GM18867 (cell line): ENCODE data around the gene PDCD1.
A peak's percentile ranks its signal among the peaks of the same experiment; 100 is the strongest.
"Not testable (repeated sequence)": the region's sequence is repeated elsewhere in the genome, so short reads cannot be mapped to it uniquely, and the experiment has no call there.

Experiments used
- ATAC-seq: cut with Tn5 transposase; IDR thresholded peaks from one replicate; pipeline ENCODE4 v1.9.1; 2021; ENCODE audit warnings: mild to moderate bottlenecking, moderate library complexity; ENCODE audit not compliant: unreplicated experiment

The PDCD1 gene

DNA sequence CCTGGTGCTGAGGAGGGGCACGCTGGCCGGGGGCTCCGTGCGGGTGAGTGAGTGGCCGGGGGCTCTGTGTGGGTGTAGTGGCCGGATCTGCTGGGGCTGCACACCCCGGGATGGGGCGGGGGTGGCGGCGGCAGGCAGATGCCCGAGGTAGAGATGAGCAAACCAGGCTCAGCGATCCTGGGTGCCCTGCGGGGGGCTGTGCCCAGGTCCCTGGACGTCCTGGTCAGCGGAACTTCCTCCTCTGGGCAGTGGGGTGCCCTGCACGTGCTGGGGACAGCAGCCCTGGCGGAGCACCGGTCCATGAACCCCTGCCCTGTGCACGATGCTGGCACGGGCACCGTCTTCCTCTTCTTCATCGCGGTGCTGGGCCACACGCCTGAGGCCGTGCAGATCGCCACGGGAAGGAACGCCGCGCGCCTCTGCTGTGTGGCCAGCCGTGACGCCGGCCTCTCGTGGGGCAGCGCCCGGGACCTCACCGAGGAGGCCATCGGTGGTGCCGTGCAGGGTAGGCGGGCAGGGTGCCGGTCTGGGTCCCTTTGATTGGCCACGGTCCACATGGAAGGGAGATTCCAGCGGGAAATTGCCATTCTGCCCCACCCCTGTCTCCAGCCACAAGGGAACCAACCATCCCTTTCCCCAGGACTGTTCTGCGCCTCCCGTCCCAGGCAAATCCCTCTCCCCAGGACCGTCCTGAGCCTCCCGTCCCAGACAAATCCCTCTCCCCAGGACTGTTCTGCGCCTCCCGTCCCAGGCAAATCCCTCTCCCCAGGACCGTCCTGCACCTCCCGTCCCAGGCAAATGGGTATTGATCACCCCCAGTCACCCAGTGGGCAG is 43.8 kb downstream of the PDCD1 start:
- no peak for ATAC-seq

- no peak for ATAC-seq
Measured at GRCh38 chr2:241814393-241814642, 44.4 kb downstream of the PDCD1 start.

DNA sequence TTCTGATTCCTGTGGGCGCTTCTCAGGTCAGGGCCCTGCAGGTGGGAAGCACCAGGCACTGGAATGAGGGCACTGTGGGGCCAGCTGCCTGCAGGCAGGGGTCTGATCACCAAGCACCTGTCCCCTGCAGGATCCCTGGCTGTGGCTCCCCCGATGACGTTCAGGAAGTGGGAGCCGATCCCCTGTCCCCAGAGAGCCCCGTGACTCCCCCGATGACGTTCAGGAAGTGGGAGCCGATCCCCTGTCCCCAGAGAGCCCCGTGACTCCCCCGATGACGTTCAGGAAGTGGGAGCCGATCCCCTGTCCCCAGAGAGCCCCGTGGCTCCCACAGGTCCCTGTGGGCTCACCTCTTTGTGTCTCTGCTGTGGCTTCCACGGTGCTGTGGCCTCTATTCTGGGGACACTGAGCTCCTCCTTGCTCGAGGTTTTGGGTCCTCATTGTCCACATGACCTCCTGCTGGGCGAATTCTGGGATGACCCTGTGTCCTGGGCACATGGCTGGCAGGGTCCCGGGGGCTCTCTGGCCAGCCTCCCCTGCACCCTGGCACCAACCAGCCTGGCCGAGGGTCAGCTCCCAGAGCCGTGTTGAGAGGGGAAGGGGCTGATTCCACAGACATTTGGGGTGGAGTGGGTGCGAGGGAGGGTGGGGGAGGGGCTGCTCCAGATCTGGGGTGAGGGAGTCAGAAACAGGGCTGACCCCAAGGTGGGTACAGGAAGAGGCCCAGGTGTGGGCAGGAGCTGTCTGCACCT is 44.9 kb downstream of the PDCD1 start:
- no peak for ATAC-seq

- no peak for ATAC-seq
Measured at GRCh38 chr2:241812730-241813643, 45.7 kb downstream of the PDCD1 start.

DNA sequence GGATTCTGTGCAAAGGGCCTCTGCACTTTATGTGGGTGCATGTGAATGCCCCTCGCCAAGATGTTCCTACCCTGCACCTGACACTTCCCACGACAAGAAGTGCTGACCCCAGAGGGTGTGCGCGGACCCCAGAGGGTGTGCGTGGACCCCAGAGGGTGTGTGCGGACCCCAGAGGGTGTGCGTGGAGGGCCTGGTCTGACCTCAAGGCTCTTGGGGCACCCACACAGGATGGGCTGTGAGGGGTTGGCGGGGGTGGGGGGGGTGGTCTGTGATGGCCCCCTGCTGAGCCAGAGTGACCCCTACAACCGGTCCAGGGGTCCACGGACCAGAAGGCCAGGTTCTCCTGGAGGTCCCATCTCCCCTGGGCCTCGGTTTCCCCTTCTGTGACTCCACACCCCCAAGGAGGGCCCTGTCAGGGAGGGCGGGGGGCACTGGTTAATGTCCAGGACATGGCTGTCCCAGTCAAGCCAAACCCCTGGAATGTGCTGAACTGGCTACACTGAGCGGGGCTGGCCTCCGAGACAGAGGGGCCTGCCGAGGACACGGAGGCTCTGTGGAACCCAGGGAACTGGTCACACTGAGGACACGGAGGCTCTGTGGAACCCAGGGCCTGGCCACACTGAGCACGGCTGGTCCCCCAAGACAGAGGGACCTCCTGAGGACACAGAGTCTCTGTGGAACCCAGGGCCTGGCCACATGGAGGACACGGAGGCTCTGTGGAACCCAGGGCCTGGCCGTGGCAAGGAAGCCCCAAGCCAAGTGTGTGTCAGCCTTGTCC is 46.6 kb downstream of the PDCD1 start:
- no peak for ATAC-seq

DNA sequence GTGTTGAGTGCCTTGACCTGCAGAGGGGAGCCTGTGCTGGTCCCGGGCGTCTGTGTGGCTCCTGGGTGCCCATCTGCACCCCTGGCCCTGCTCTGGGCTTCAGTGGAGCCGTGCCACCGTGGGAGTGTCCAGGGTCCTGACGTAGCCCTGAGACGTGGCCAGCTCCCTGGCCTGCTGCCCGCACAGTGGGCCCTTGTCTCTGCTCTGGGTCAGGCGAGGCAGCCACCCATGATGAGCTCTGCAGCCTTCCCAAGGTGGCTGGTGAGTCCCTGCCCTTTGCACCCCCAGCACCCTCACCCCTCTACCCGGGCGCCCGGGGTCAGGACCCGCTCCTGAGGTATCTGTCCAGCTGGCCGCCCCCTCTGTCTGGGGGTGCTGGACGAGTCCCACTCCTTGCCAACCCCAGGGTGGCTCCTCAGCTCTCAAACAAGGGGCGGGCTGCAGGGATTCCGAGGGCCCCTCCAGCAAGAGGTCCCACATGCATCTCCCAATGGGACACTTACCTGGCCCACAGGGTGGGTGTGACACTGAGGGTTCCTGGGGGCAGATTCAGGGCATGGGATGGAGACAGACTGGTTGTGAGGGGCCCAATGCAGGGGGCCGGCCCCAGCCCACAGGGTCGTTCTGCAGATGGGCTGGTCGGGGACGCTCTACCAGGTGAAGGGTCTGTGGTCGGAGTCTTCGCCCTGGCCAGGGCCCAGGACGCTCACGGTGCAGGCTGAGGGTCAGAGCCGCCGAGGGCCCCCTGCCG is 47.3 kb downstream of the PDCD1 start:
- ATAC-seq, result no peak

- ATAC-seq, result no peak
Measured at GRCh38 chr2:241810307-241811200, 48.1 kb downstream of the PDCD1 start.

- no peak for ATAC-seq
Measured at GRCh38 chr2:241809383-241810306, 49.0 kb downstream of the PDCD1 start.

GRCh38 chr2:241808721-241809382 is 49.8 kb downstream of the PDCD1 start, which contains the start of gene NEU4:
Gene NEU4 (plus strand): TSS chr2:241809193. CDS start chr2:241814485, 5,292 bp downstream.
- no peak for ATAC-seq

GRCh38 chr2:241808051-241808720 is 50.5 kb downstream of the PDCD1 start:
- no peak for ATAC-seq

DNA sequence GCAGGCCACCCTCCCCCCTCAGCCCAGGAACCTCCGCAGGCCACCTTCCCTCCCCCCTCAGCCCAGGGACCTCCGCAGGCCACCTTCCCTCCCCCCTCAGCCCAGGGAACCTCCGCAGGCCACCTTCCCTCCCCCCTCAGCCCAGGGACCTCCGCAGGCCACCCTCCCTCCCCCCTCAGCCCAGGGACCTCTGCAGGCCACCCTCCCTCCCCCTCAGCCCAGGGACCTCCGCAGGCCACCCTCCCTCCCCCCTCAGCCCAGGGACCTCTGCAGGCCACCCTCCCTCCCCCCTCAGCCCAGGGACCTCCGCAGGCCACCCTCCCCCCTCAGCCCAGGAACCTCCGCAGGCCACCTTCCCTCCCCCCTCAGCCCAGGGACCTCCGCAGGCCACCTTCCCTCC is 52.5 kb downstream of the PDCD1 start:
- not testable (repeated sequence) for ATAC-seq

DNA sequence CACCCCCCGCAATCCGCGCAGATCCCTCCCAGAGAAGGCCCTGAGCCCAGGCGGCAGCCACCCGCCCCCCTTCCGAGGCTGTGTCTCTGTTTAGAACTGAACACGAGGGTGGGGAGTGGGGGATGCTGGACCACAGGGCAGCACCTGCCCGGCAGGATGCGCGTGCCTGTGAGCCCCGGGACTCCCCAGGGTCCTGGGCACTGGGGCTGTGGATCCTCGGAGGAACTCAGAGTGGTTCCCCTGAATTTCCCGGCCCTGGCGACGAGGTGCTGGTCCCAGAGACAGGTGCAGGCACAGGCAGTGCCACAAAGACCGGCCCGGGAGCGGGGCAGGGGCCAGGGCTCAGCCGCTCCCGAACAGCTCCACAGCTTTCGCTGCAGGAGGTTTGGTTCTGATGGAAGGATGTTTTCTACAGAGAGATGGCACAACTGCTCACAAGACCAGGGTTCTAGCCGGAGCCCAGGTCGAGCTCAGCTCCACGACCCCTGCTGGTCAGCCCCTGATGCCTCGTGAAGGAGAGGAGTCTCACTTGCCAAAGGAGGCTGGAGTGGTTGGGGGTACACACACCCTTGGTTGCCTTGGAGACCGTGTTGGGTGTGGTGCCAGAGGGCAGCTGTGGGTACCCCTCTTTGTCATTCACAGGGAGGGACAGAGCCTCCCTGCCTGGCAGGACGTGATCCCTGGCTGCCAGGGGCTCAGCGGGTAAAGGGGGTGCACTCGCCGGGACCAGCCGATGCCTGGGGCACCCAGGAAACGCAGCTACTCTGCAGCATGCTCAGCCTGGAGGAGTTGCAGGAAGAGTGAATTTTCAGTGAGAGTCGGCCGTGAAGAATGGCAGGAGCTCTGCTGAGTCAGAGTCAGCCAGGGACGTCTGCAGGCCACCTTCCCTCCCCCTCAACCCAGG is 54.1 kb downstream of the PDCD1 start:
- ATAC-seq, result peak; percentile 24

DNA sequence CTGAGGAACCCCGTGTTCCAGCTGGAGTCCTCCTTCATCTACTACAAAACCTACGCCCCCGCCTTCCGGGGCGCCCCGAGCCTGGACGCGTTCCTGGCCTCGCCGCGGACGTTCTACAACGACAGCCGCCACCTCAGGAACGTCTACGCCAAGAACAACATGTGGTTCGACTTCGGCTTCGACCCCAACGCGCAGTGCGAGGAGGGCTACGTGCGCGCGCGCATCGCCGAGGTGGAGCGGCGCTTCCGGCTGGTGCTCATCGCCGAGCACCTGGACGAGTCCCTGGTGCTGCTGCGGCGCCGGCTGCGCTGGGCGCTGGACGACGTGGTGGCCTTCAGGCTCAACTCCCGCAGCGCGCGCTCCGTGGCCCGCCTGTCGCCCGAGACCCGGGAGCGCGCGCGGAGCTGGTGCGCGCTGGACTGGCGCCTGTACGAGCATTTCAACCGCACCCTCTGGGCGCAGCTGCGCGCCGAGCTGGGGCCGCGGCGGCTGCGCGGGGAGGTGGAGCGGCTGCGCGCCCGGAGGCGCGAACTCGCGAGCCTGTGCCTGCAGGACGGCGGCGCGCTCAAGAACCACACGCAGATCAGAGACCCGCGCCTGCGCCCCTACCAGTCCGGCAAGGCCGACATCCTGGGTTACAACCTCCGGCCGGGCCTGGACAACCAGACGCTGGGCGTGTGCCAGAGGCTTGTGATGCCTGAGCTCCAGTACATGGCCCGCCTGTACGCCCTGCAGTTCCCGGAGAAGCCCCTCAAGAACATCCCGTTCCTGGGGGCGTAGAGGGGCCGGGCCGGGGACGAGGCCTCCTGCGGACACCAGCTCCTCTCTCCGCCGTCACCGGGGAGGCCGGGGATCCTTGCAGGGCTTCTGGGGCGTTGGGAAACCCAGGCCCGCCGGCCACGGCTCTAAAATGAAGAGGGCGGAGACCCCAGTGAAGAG is 55.0 kb downstream of the PDCD1 start:
- peak; percentile 61 for ATAC-seq
